Astrocyte of the cerebellum (primary cell): Measurements from ENCODE around the gene STXBP1.

Experiments used
- DNase-seq: peaks from one replicate; pipeline ENCODE4 v3.0.0-alpha.2; 2011; ENCODE audit warnings: low read depth
- H3K4me3 ChIP-seq: 2 replicates; pipeline ENCODE4 v1.5.1; 2011; ENCODE audit warnings: mild to moderate bottlenecking, low read depth, low read length, moderate library complexity
- CTCF ChIP-seq: IDR thresholded peaks from 2 replicates; pipeline ENCODE4 v1.5.1; 2012; ENCODE audit warnings: low read length, low read depth, moderate library complexity, mild to moderate bottlenecking; ENCODE audit errors: missing control alignments
- in situ Hi-C: cut with HindIII; loops from 2 replicates; pipeline ENCODE4 v1.10.0; 2017; ENCODE audit warnings: low sequenced_read_pairs

Gene STXBP1

GRCh38 chr9:127711831-127712274 is 99.8 kb downstream of the STXBP1 start:
- TF ChIP-seq CTCF = no peak
- in situ Hi-C loops = no loop called here
- no peak for DNase-seq
- no peak overlapping the region for H3K4me3 ChIP-seq

DNA sequence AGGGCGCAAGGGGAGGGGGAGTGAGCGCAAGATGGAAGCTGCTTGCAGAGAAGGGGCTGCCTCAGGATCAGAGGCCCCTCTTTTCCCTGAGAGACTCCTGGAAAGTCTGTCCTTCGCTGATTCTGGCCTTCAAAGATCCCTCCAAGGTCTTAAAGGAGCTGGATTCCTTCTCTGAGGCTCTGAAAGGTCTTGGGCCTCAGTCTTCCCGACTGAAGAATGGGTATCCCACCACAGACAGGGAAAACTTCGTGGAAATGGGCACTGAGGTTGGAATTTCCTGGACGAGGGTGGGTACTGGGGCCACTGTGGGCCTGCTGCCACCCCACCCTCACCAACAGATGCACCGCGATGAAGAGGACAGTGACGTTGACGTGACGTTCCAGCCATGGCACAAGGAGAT is 100.3 kb downstream of the STXBP1 start:
- H3K4me3 ChIP-seq = no peak overlapping the region
- in situ Hi-C loops = no loop called here
- no peak for TF ChIP-seq CTCF

DNA sequence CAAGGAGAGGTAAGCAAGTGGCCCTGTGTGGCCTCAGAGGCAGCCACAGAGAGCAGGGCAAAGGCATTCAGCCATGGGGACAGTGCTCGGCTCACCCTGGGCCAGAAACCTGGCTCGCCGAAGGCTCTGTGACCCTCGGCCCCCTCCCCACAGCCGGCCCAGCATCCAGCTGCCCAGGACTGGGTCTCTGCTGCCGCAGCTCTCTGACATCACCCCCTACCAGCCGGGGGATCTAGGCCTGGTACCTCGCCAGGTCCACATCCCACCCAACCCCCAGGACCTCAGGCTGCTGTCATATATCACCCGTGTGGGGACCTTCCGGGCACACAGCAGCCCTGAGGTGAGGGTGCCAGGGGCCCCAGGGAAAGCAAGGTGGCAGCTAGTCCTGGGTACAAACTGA is 100.8 kb downstream of the STXBP1 start:
- DNase-seq = no peak
- TF ChIP-seq CTCF = no peak
- in situ Hi-C loops = no loop called here
- H3K4me3 ChIP-seq = no peak overlapping the region

More for the DNA sequence above, 100.3 kb downstream of the STXBP1 start:
- DNase-seq = no peak

DNA sequence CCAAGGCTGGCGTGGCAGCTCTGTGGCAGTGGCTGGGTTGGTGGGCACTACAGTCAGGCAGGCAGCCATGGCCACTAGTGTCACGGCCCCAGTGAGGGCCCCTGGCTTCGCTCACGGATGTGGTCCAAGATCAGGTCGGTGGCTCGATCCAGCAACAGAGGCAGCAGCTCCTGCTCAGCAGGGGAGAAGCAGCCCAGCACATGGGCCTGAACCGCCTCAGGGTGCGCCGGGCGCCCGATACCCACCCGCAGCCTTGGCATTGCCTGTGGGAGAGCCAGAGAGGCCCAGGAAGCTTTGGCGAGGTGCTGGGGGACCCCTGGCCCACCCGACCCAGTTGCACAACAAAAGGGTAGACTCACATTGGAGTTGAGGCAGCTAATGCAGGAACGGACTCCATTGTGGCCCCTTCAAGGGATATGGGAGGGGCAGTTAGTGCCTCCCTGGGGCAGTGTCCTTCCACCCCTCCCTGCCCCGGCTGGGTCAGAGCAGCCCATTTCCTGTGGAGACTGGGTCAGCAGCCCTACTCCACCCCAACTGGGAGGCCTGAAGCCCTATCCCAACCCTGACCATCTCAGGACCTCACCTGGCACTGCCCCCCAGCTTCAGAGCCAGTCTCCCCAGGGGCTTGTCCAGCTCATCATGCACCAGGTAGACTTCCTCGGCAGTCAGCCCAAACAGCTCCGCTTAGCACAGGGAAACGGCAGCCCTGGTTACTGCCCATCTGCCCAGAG is 102.1 kb downstream of the STXBP1 start:
- DNase-seq = no peak
- in situ Hi-C loops = no loop called here
- H3K4me3 ChIP-seq = peak overlapping the region; percentile 85
- no peak for TF ChIP-seq CTCF

GRCh38 chr9:127714951-127715469 is 102.9 kb downstream of the STXBP1 start:
- DNase-seq = no peak
- in situ Hi-C loops = no loop called here
- H3K4me3 ChIP-seq = peak overlapping the region; percentile 85
- no peak for TF ChIP-seq CTCF

DNA sequence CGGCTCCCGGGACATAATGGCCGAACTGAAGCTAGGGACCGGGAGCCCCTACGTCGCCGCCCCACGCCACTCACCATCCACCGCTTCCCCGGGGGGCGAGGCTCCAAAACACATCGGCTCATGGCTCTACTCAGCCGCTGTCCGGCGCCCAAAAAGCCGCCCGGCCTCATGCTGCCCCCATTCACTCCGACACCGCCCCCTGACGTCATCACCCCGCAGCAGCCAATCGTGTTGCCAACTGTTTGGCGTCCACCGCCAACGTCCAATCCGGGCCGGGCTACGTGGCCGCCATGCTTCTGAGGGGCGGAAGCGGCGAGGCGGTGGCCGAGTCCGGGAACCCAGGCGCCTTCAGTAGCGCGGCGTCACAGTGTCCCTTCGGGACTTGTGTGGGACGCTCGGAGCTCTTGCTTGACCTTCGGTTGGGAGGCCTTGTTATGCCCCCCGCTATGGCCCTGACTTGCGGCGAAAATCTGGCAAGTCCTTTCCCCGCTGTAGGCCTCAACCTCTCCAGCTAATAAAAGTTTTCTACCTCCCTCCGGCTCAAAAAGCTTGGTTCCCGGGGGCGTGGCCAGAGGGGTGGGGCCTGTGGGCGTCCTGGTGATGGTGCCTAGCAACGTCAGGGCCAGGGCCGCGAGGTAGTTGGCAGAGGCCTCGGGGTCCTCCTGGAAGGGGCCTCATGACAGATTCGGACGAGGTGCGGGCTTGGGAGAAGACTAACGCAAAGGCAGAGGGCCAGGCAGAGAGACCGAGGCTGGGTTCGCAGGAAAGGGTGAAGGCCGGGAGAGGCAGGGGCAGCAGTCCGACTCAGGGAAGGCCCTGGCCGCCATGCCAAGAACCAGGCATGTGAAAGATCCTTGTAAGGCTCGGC is 103.6 kb downstream of the STXBP1 start, which contains the start of the genes PTRH1 and TTC16:
Gene PTRH1, minus strand, starts transcription at position 194 of the 868 bp plus-strand sequence. Its CDS starts 24 bp downstream, at position 170.
Gene TTC16, plus strand, starts transcription at position 610 of the 868 bp plus-strand sequence. Its CDS starts 67 bp downstream, at position 677.
- peak; percentile 84 for DNase-seq
- no peak for TF ChIP-seq CTCF
- in situ Hi-C loops = no loop called here
- peak within 1 kb of the TSS; percentile 85 for H3K4me3 ChIP-seq
